Gastroesophageal sphincter (tissue), 4 donors: ENCODE measurements around the gene PTPN12. TPM values are rescaled to one million over a fixed set of nuclear protein-coding genes. Genes with fewer than 3 reads are reported as not detected.

Experiments used
- ATAC-seq: fragments of 150-250 bp; one replicate; pipeline ENCODE4 v1.9.1; 2016; ENCODE audit warnings: mild to moderate bottlenecking, moderate library complexity
- H3K27ac ChIP-seq, 4 donors: fragments of 200-600 bp; sonication (generic) in 3 of 4; 1 replicate in 3 of 4; 2 replicates in 1 of 4; pipeline ENCODE4 v1.5.1; 2016 to 2019
- H3K27me3 ChIP-seq: fragments of 200-600 bp; sonication (generic); one replicate; pipeline ENCODE4 v1.5.1; 2019
- H3K36me3 ChIP-seq, 2 donors: fragments of 200-600 bp; sonication (generic); one replicate each; pipeline ENCODE4 v1.5.1; 2019; ENCODE audit warnings: control low read depth in 1 of 2
- H3K4me1 ChIP-seq, 3 donors: fragments of 200-600 bp; sonication (generic); 1 replicate in 2 of 3; 2 replicates in 1 of 3; pipeline ENCODE4 v1.5.1; 2016 to 2019; ENCODE audit warnings: control low read depth in 2 of 3
- H3K4me3 ChIP-seq, 2 donors: fragments of 200-600 bp; sonication (generic); one replicate each; pipeline ENCODE4 v1.5.1; 2019; ENCODE audit warnings: mild to moderate bottlenecking in 1 of 2, moderate library complexity in 1 of 2
- H3K9me3 ChIP-seq, 3 donors: fragments of 200-600 bp; sonication (generic); one replicate each; pipeline ENCODE4 v1.5.1; 2017 to 2019; ENCODE audit warnings: control low read depth in 2 of 3
- CTCF ChIP-seq, 4 experiments: fragments of 200-600 bp in 2 of 4; fragments of 450-650 bp in 2 of 4; sonication (generic) in 1 of 4; IDR thresholded peaks; one replicate each; pipeline ENCODE4 v1.5.1; 2017 to 2019; ENCODE audit warnings: antibody characterized with exemption in 4 of 4, mild to moderate bottlenecking in 2 of 4, moderate library complexity in 2 of 4
- EP300 ChIP-seq: sonication (generic); formaldehyde crosslinking; IDR thresholded peaks from one replicate; pipeline ENCODE4 v1.6.1; 2017; ENCODE audit warnings: antibody characterized with exemption, mild to moderate bottlenecking
- POLR2A ChIP-seq, 2 donors: fragments of 450-650 bp; IDR thresholded peaks; one replicate each; pipeline ENCODE4 v1.6.1; 2017; ENCODE audit warnings: antibody characterized with exemption in 2 of 2, mild to moderate bottlenecking in 2 of 2, moderate library complexity in 1 of 2
- POLR2AphosphoS5 ChIP-seq: sonication (generic); formaldehyde crosslinking; IDR thresholded peaks from one replicate; pipeline ENCODE4 v1.6.1; 2017; ENCODE audit warnings: antibody characterized with exemption
- WGBS, 2 donors: methylation state at CpG; one replicate each; pipeline ENCODE4 v1.1.5; 2018; ENCODE audit warnings: low coverage in 1 of 2; 5-methylcytosine and 5-hydroxymethylcytosine counted together
- total RNA-seq, 4 donors: library from RNA; depleted of rRNA; stranded (reverse); fragments of >200 nt; gene quantifications; one replicate each; pipeline ENCODE4 v1.1.0, GENCODE V29; 2016

PTPN12 gene
- total RNA-seq, 4 donors from 2014 or later = 87.1 to 147 (median 100) TPM

- Histone ChIP-seq H3K9me3 (no peaks in the 10 kb centered on the region), H3K4me3 (no peak overlapping the region), H3K4me1 (no peaks in the 10 kb centered on the region), H3K27ac (no peak overlapping the region), H3K27me3 (no peaks in the 10 kb centered on the region), H3K36me3 (peaks cover 0 to 84% of the 10 kb centered on the region in 2 donors)
- 94 to 100% methylated on average over 1 to 2 of the region's 4 CpGs for WGBS, 2 donors
- no peak for TF ChIP-seq POLR2AphosphoS5
- TF ChIP-seq EP300 = no peak
- TF ChIP-seq CTCF (IDR thresholded peaks at IDR 0.05) = no peak
- TF ChIP-seq POLR2A (IDR thresholded peaks at IDR 0.05) = no peak
- ATAC-seq = no peak
These were observed 92.7 kb downstream of the PTPN12 start for GRCh38 chr7:77629797-77630196.

- no peak for ATAC-seq
- H3K27ac ChIP-seq = no peak overlapping the region
These were observed 94.7 kb downstream of the PTPN12 start for GRCh38 chr7:77631820-77632219.

GRCh38 chr7:77644774-77645173, 107.7 kb downstream of the PTPN12 start:
- TF ChIP-seq CTCF (IDR thresholded peaks at IDR 0.05) (no peak), POLR2A (IDR thresholded peaks at IDR 0.05) (no peak), EP300 (no peak), POLR2AphosphoS5 (no peak)
- H3K4me1 ChIP-seq = peaks cover 0 to 2% (median 0%) of the 10 kb centered on the region in 3 donors
- no peak for ATAC-seq
- peaks cover 0 to 81% of the 10 kb centered on the region in 2 donors for H3K36me3 ChIP-seq
- H3K27me3 ChIP-seq = no peaks in the 10 kb centered on the region
- H3K9me3 ChIP-seq = no peaks in the 10 kb centered on the region
- 67 to 88% methylated on average over 2 to 4 of the region's 4 CpGs for WGBS, 2 donors
- no peak overlapping the region for H3K4me3 ChIP-seq
- no peak overlapping the region for H3K27ac ChIP-seq

More at GRCh38 chr7:77631820-77632219, 94.7 kb downstream of the PTPN12 start:
- H3K4me1 ChIP-seq = no peaks in the 10 kb centered on the region
- H3K27me3 ChIP-seq = no peaks in the 10 kb centered on the region
- TF ChIP-seq EP300 = no peak
- no peak for TF ChIP-seq POLR2A (IDR thresholded peaks at IDR 0.05)
- no peak for TF ChIP-seq POLR2AphosphoS5
- TF ChIP-seq CTCF (IDR thresholded peaks at IDR 0.05) = no peak
- no peak overlapping the region for H3K4me3 ChIP-seq
- WGBS, 2 donors = 54 to 69% methylated on average over 2 of the region's 2 CpGs
- H3K36me3 ChIP-seq = peaks cover 0 to 86% of the 10 kb centered on the region in 2 donors
- no peaks in the 10 kb centered on the region for H3K9me3 ChIP-seq

- Histone ChIP-seq H3K9me3 (no peaks in the 10 kb centered on the region), H3K4me1 (peaks cover 0 to 7% (median 0%) of the 10 kb centered on the region in 3 donors), H3K27me3 (no peaks in the 10 kb centered on the region), H3K4me3 (no peak overlapping the region), H3K36me3 (peaks cover 0 to 54% of the 10 kb centered on the region in 2 donors), H3K27ac (no peak overlapping the region)
- no peak for ATAC-seq
- TF ChIP-seq CTCF (IDR thresholded peaks at IDR 0.05) (no peak), POLR2AphosphoS5 (no peak), EP300 (no peak), POLR2A (IDR thresholded peaks at IDR 0.05) (no peak)
- WGBS, 2 donors = 91 to 93% methylated on average over 3 to 6 of the region's 6 CpGs
These were observed 111.7 kb downstream of the PTPN12 start for GRCh38 chr7:77648742-77649338.

- peaks cover 0 to 7% (median 0%) of the 10 kb centered on the region in 3 donors for H3K4me1 ChIP-seq
- no peak overlapping the region for H3K4me3 ChIP-seq
- no peaks in the 10 kb centered on the region for H3K27me3 ChIP-seq
- 60% methylated on average over 4 of the region's 4 CpGs for WGBS, 2 donors
- peaks cover 0 to 51% of the 10 kb centered on the region in 2 donors for H3K36me3 ChIP-seq
- TF ChIP-seq EP300 (no peak), CTCF (IDR thresholded peaks at IDR 0.05) (no peak), POLR2AphosphoS5 (no peak), POLR2A (IDR thresholded peaks at IDR 0.05) (no peak)
- no peaks in the 10 kb centered on the region for H3K9me3 ChIP-seq
- no peak for ATAC-seq
- H3K27ac ChIP-seq = no peak overlapping the region
These were observed 112.7 kb downstream of the PTPN12 start for GRCh38 chr7:77649716-77650349.
